ENCODE results near the gene RASSF8.

- TF ChIP-seq CTCF (IDR thresholded peaks at IDR 0.05; ENCODE audit: low read depth, low read length) (peak; percentile 61), POLR2A (IDR thresholded peaks at IDR 0.05; ENCODE audit: extremely low read depth, insufficient read length) (no peak)
Observed at GRCh38 chr12:26122681-26123481, 164.4 kb downstream of the RASSF8 start.
